ENCODE measurements around the gene MFAP4. TPM values are rescaled to one million over a fixed set of nuclear protein-coding genes. Genes with fewer than 3 reads are reported as not detected.

Gene MFAP4
- total and polyA plus RNA-seq, 9 of the 15 experiments (the other 6 are each of a cell fraction or from before 2014, with no cell fraction given) = 0.07 to 0.24 TPM; not detected in 7

- Histone ChIP-seq H3K9me1 (ENCODE audit: control insufficient read depth, insufficient read depth, low read length) (no peaks in the 10 kb centered on the region), H3K9ac (ENCODE audit: insufficient read depth in 1 of 2, low read depth in 2 of 2, low read length in 2 of 2) (no peak overlapping the region; a peak in 1 of 4 replicates), H2AFZ (ENCODE audit: low read depth, low read length) (no peak overlapping the region), H3K36me3 (ENCODE audit: control insufficient read depth, insufficient read depth, low read length) (no peaks in the 10 kb centered on the region), H3K79me2 (ENCODE audit: control insufficient read depth, insufficient read depth, low read length) (peaks cover 9% of the 10 kb centered on the region; the same call in 2 of the 3 replicates), H4K20me1 (replicated peaks; ENCODE audit: control insufficient read depth, insufficient read depth, low read length) (no peaks in the 10 kb centered on the region), H3K4me3 (no peak overlapping the region), H3K27ac (ENCODE audit: extremely low read depth, low read depth, low read length) (no peak overlapping the region), H3K4me1 (replicated peaks in 1 of 2; ENCODE audit: control insufficient read depth in 2 of 2, insufficient read depth in 2 of 2, low read length in 2 of 2) (peaks cover 6 to 16% of the 10 kb centered on the region in 2 experiments; a peak in 4 of 5 replicates), H3K27me3 (ENCODE audit: control insufficient read depth in 2 of 2, insufficient read depth in 2 of 2, low read length in 2 of 2) (no peaks in the 10 kb centered on the region), H3K4me2 (ENCODE audit: insufficient read depth, low read length) (no peak overlapping the region), H3K9me3 (replicated peaks; ENCODE audit: control insufficient read depth, insufficient read depth, low read depth, low read length) (no peaks in the 10 kb centered on the region)
- FAIRE-seq (no peak), DNase-seq (ENCODE audit: extremely low read depth in 1 of 4, low spot score in 3 of 4) (no peak), ATAC-seq (no peak)
- 72% methylated on average over 7 of the region's 7 CpGs for WGBS (ENCODE audit: insufficient coverage, low coverage, missing lambda C conversion rate)
- intact Hi-C loops (cut with micrococcal nuclease) = no loop called here
- in situ Hi-C loops (cut with MboI) = no loop called here
- TF ChIP-seq EZH2 (IDR thresholded peaks at IDR 0.05; ENCODE audit: borderline replicate concordance, low read depth, low read length) (no peak), ELF1 (tag; IDR thresholded peaks at IDR 0.05) (no peak), ZNF282 (CRISPR knock-in tag; IDR thresholded peaks at IDR 0.05) (no peak), ZNF395 (CRISPR knock-in tag; IDR thresholded peaks at IDR 0.05) (no peak), HDAC6 (IDR thresholded peaks at IDR 0.05; ENCODE audit: low read depth, low read length) (no peak), ZFP1 (CRISPR knock-in tag; IDR thresholded peaks at IDR 0.05) (no peak), ESRRB (CRISPR knock-in tag; IDR thresholded peaks at IDR 0.05; ENCODE audit: borderline replicate concordance) (no peak), DNMT1 (IDR thresholded peaks at IDR 0.05) (no peak), GATAD2A (IDR thresholded peaks at IDR 0.05) (no peak), HDAC8 (tag; IDR thresholded peaks at IDR 0.05) (no peak), ZNF695 (CRISPR knock-in tag; IDR thresholded peaks at IDR 0.05) (no peak), PURB (CRISPR knock-in tag; IDR thresholded peaks at IDR 0.05; ENCODE audit: low read depth) (no peak), CEBPB (tag; IDR thresholded peaks at IDR 0.05) (no peak), DIDO1 (tag; IDR thresholded peaks at IDR 0.05; ENCODE audit: low read depth) (no peak)
- CTCF ChIA-PET (ENCODE audit: low intra/inter-chr PET ratio) = no interaction called here
- POLR2A ChIA-PET = interaction anchor here (0.7 kb wide), 1 partner anchor 79 kb away, joined by 3 read pairs; no protein-coding TSS in a partner anchor
- BruUV-seq (replicated peaks) = no TSS peak
Observed at GRCh38 chr17:19359151-19359550, 27.8 kb downstream of the MFAP4 start.
